HepG2 (cell line): ENCODE measurements around the gene ADAP2. TPM values are rescaled to one million over a fixed set of nuclear protein-coding genes. Genes with fewer than 3 reads are reported as not detected.
A peak's percentile ranks its signal among the peaks of the same experiment; 100 is the strongest.

Experiments used
- ATAC-seq: fragments of 200-7000 bp; cut with Tn5 transposase; 3 replicates; pipeline ENCODE4 v1.9.1; 2020; ENCODE audit warnings: mild to moderate bottlenecking, moderate library complexity
- BruUV-seq: library from RNA; stranded (reverse); fragments of 400-500 nt; replicated peaks from 2 replicates; lab custom pipeline; 2021; lab: Mats Ljungman, UMichigan
- CTCF ChIA-PET: fragments of 300-600 bp; formaldehyde crosslinking; extraction: SDS; loops from one replicate; lab custom pipeline; 2021; ENCODE audit warnings: low total read pairs, inconsistent platforms, low intra/inter-chr PET ratio; lab: Yijun Ruan, JAX
- POLR2A ChIA-PET: fragments of 350-600 bp; sonication (Branson Sonifier 250); formaldehyde crosslinking; loops from one replicate; lab custom pipeline; 2020; ENCODE audit warnings: antibody characterized with exemption, inconsistent platforms; lab: Yijun Ruan, JAX
- DNase-seq: peaks from one replicate; pipeline ENCODE4 v3.0.0-alpha.2; 2015; ENCODE audit warnings: low spot score
- FAIRE-seq: peaks from 3 replicates; lab custom pipeline; 2011; peaks lifted over from hg19 to GRCh38; lab: Jason Lieb, UNC
- H2AFZ ChIP-seq: one replicate; pipeline ENCODE4 v1.6.1; 2011; ENCODE audit warnings: low read length, inconsistent platforms
- H3K27ac ChIP-seq: fragments of 300-600 bp; 3 replicates; pipeline ENCODE4 v1.8.0; 2011; ENCODE audit warnings: mixed run types, mild to moderate bottlenecking, mixed read lengths, low read length, inconsistent platforms; ENCODE audit not compliant: insufficient read depth; ENCODE audit errors: extremely low read length
- H3K27me3 ChIP-seq, 2 experiments: fragments of 200-600 bp in 1 of 2; 2 replicates in 1 of 2; 3 replicates in 1 of 2; pipeline versions ENCODE4 v1.6.0 to v1.8.0; 2011; ENCODE audit warnings: low read length in 2 of 2, mild to moderate bottlenecking in 2 of 2, moderate library complexity in 2 of 2, inconsistent platforms in 1 of 2; ENCODE audit not compliant: insufficient read depth in 2 of 2, control insufficient read depth in 1 of 2
- H3K36me3 ChIP-seq, 2 experiments: fragments of 200-600 bp in 1 of 2; replicated peaks in 1 of 2; 2 replicates in 1 of 2; 3 replicates in 1 of 2; pipeline versions ENCODE4 v1.5.1 to v1.8.0; 2011; ENCODE audit warnings: low read length in 2 of 2, inconsistent platforms in 1 of 2; ENCODE audit not compliant: insufficient read depth in 2 of 2, control insufficient read depth in 1 of 2
- H3K4me1 ChIP-seq: 2 replicates; pipeline ENCODE4 v1.5.1; 2012; ENCODE audit warnings: low read length, inconsistent platforms; ENCODE audit not compliant: insufficient read depth
- H3K4me2 ChIP-seq: 2 replicates; pipeline ENCODE4 v1.6.0; 2011; ENCODE audit warnings: low read depth, low read length, inconsistent platforms
- H3K4me3 ChIP-seq, 3 experiments: fragments of 200-600 bp in 1 of 3; sonication (generic), shearing (Covaris generic) in 1 of 3; replicated peaks in 1 of 3; 2 replicates each; pipeline ENCODE4 v1.5.1; 2011 to 2016; ENCODE audit warnings: low read length in 3 of 3, inconsistent platforms in 2 of 3, low read depth in 2 of 3, mild to moderate bottlenecking in 2 of 3, control low read depth in 1 of 3, mixed read lengths in 1 of 3; ENCODE audit not compliant: insufficient read depth in 1 of 3
- H3K79me2 ChIP-seq: one replicate; pipeline ENCODE4 v1.6.1; 2011; ENCODE audit warnings: low read length, inconsistent platforms; ENCODE audit not compliant: insufficient read depth
- H3K9ac ChIP-seq: 2 replicates; pipeline ENCODE4 v1.6.0; 2011; ENCODE audit warnings: mild to moderate bottlenecking, low read depth, low read length, inconsistent platforms; ENCODE audit not compliant: insufficient read depth
- H3K9me3 ChIP-seq: 2 replicates; pipeline ENCODE4 v1.5.1; 2012; ENCODE audit warnings: mild to moderate bottlenecking, low read length
- H4K20me1 ChIP-seq: 2 replicates; pipeline ENCODE4 v1.6.0; 2011; ENCODE audit warnings: inconsistent platforms, mild to moderate bottlenecking, low read length, moderate library complexity; ENCODE audit not compliant: insufficient read depth
- CBX1 ChIP-seq: IDR thresholded peaks from one replicate; pipeline ENCODE4 v1.6.1; 2016; ENCODE audit warnings: antibody characterized with exemption, low read depth
- FOXM1 ChIP-seq: sonication (generic); formaldehyde crosslinking; IDR thresholded peaks from 2 replicates; pipeline ENCODE4 v1.5.0; 2020; ENCODE audit warnings: missing genetic modification reagents
- HIVEP1 ChIP-seq: sonication (generic); formaldehyde crosslinking; IDR thresholded peaks from 2 replicates; pipeline ENCODE4 v1.4.0; 2020; ENCODE audit warnings: mild to moderate bottlenecking, missing genetic modification reagents
- KDM5A ChIP-seq: fragments of 200-600 bp; sonication (generic); IDR thresholded peaks from 2 replicates; pipeline ENCODE4 v1.7.0; 2018; ENCODE audit warnings: antibody characterized with exemption, mild to moderate bottlenecking, low read length, borderline replicate concordance
- KMT2B ChIP-seq: IDR thresholded peaks from 2 replicates; pipeline ENCODE4 v1.6.1; 2016; ENCODE audit warnings: missing genetic modification reagents, missing compliant biosample characterization
- MAZ ChIP-seq, 2 experiments: sonication (generic) in 1 of 2; formaldehyde crosslinking in 1 of 2; IDR thresholded peaks; 2 replicates each; pipeline versions ENCODE4 v1.5.0 to v1.6.1; 2012 to 2020; ENCODE audit warnings: low read depth in 2 of 2, mild to moderate bottlenecking in 2 of 2, borderline replicate concordance in 1 of 2, improper control_type of control experiment in 1 of 2, low read length in 1 of 2, missing genetic modification reagents in 1 of 2, moderate library complexity in 1 of 2
- MBD4 ChIP-seq: IDR thresholded peaks from 2 replicates; pipeline ENCODE4 v1.6.1; 2012; ENCODE audit warnings: low read length, inconsistent platforms, borderline replicate concordance
- MED13 ChIP-seq: sonication (generic); formaldehyde crosslinking; IDR thresholded peaks from 2 replicates; pipeline ENCODE4 v1.5.0; 2020; ENCODE audit warnings: missing genetic modification reagents
- SMARCC2 ChIP-seq: fragments of 450-650 bp; IDR thresholded peaks from 2 replicates; pipeline ENCODE4 v1.6.1; 2017; ENCODE audit warnings: antibody characterized with exemption, mild to moderate bottlenecking
- SNRNP70 ChIP-seq: fragments of 200-400 bp; formaldehyde crosslinking; IDR thresholded peaks from 2 replicates; pipeline ENCODE4 v1.6.1; 2017; ENCODE audit warnings: mild to moderate bottlenecking, low read depth, low read length, moderate library complexity
- ZBTB1 ChIP-seq: sonication (generic); formaldehyde crosslinking; IDR thresholded peaks from 2 replicates; pipeline ENCODE4 v1.4.0; 2020; ENCODE audit warnings: missing genetic modification reagents, borderline replicate concordance
- ZNF12 ChIP-seq: sonication (generic); formaldehyde crosslinking; IDR thresholded peaks from 2 replicates; pipeline ENCODE4 v1.5.0; 2020; ENCODE audit warnings: missing genetic modification reagents
- ZNF350 ChIP-seq: sonication (generic); formaldehyde crosslinking; IDR thresholded peaks from 2 replicates; pipeline ENCODE4 v1.4.0; 2020; ENCODE audit warnings: mild to moderate bottlenecking, low read depth, missing genetic modification reagents, borderline replicate concordance
- ZNF441 ChIP-seq: sonication (generic); formaldehyde crosslinking; IDR thresholded peaks from 2 replicates; pipeline ENCODE4 v1.7.0; 2021; ENCODE audit warnings: missing genetic modification reagents, borderline replicate concordance
- ZNF558 ChIP-seq: sonication (generic); formaldehyde crosslinking; IDR thresholded peaks from 2 replicates; pipeline ENCODE4 v1.9.0; 2022; ENCODE audit warnings: mild to moderate bottlenecking, missing genetic modification reagents, borderline replicate concordance
- ZNF678 ChIP-seq: sonication (generic); formaldehyde crosslinking; IDR thresholded peaks from 2 replicates; pipeline ENCODE4 v1.4.0; 2020; ENCODE audit warnings: mild to moderate bottlenecking, missing genetic modification reagents
- ZNF703 ChIP-seq: sonication (generic); formaldehyde crosslinking; IDR thresholded peaks from 2 replicates; pipeline ENCODE4 v1.5.1; 2020; ENCODE audit warnings: missing genetic modification reagents, mild to moderate bottlenecking, moderate library complexity, borderline replicate concordance
- ZNF766 ChIP-seq: sonication (generic); formaldehyde crosslinking; IDR thresholded peaks from 2 replicates; pipeline ENCODE4 v1.5.0; 2020; ENCODE audit warnings: missing genetic modification reagents, borderline replicate concordance
- WGBS: methylation state at CpG from one replicate; pipeline ENCODE4 v1.1.6; 2017; ENCODE audit warnings: low lambda C conversion rate; 5-methylcytosine and 5-hydroxymethylcytosine counted together
- in situ Hi-C: cut with HindIII; loops from 2 replicates; pipeline ENCODE4 v1.10.0; 2017; ENCODE audit warnings: low pct_unique_long_range_greater_than_20kb; ENCODE audit not compliant: extremely low pct_ligation_motif_present
- intact Hi-C: fragments of 100-400 bp; cut with micrococcal nuclease; formaldehyde crosslinking; loops from one replicate; pipeline ENCODE4 v1.10.0; 2022; ENCODE audit not compliant: unreplicated experiment
- polyA plus RNA-seq, 8 experiments: library from polyadenylated mRNA; depleted of rRNA in 3 of 8; stranded (reverse) in 7 of 8; unstranded in 1 of 8; fragments of >200 nt; fragmentation: Illumina TruSeq in 4 of 8; extraction: Trizol in 4 of 8; gene quantifications; 2 replicates each; pipeline versions ENCODE4 v1.2.1 to v1.2.3, GENCODE V29; 2011 to 2016; ENCODE audit warnings: low read depth in 4 of 8, missing spikeins in 1 of 8, mixed read lengths in 1 of 8; ENCODE audit not compliant: insufficient read depth in 1 of 8
- total RNA-seq, 5 experiments: library from RNA; depleted of rRNA; stranded (reverse); fragments of >200 nt; fragmentation: Illumina TruSeq; extraction: Trizol; gene quantifications; 2 replicates each; pipeline ENCODE4 v1.2.3, GENCODE V29; 2016; ENCODE audit warnings: low read depth in 1 of 5
- TF ChIP-seq, protein P1 (sequence below): sonication (generic); formaldehyde crosslinking; IDR thresholded peaks from 2 replicates; pipeline ENCODE4 v1.8.0; 2022; ENCODE audit warnings: mild to moderate bottlenecking, missing genetic modification reagents, borderline replicate concordance
- TF ChIP-seq, protein P2 (sequence below): sonication (generic); formaldehyde crosslinking; IDR thresholded peaks from 2 replicates; pipeline ENCODE4 v1.5.0; 2020; ENCODE audit warnings: missing genetic modification reagents

The ADAP2 gene
- total and polyA plus RNA-seq, 2 of the 13 experiments (the other 11 are each of a cell fraction or from before 2014, with no cell fraction given), result 0.51 to 0.70 TPM

DNA sequence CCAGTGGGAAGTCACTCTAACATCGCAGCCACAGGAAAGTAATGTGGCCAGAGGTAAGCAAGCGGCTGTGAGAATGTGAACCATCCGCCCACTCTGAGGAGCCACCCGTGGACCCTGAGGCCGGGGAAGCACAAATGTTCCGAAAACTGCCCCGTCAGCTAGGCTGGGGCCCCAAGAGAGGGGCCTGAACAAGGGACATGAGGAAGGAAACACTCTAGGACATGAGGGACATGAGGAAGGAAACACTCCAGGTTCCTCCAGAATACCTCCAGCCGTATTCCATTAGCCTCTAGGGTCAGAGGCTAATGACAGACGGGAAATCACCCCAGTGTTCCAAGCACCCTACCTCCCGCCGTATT is 16.0 kb upstream of the ADAP2 start (continued):
- TF ChIP-seq, protein P1, sequence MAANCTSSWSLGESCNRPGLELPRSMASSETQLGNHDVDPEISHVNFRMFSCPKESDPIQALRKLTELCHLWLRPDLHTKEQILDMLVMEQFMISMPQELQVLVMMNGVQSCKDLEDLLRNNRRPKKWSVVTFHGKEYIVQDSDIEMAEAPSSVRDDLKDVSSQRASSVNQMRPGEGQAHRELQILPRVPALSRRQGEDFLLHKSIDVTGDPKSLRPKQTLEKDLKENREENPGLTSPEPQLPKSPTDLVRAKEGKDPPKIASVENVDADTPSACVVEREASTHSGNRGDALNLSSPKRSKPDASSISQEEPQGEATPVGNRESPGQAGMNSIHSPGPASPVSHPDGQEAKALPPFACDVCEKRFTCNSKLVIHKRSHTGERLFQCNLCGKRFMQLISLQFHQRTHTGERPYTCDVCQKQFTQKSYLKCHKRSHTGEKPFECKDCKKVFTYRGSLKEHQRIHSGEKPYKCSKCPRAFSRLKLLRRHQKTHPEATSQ (CRISPR knock-in tag), result 0 out of 2 replicates have a peak, but pooled peaks have one; percentile 2
- TF ChIP-seq, protein P2, sequence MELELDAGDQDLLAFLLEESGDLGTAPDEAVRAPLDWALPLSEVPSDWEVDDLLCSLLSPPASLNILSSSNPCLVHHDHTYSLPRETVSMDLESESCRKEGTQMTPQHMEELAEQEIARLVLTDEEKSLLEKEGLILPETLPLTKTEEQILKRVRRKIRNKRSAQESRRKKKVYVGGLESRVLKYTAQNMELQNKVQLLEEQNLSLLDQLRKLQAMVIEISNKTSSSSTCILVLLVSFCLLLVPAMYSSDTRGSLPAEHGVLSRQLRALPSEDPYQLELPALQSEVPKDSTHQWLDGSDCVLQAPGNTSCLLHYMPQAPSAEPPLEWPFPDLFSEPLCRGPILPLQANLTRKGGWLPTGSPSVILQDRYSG, result no peak
- no peak for TF ChIP-seq ZBTB1

DNA sequence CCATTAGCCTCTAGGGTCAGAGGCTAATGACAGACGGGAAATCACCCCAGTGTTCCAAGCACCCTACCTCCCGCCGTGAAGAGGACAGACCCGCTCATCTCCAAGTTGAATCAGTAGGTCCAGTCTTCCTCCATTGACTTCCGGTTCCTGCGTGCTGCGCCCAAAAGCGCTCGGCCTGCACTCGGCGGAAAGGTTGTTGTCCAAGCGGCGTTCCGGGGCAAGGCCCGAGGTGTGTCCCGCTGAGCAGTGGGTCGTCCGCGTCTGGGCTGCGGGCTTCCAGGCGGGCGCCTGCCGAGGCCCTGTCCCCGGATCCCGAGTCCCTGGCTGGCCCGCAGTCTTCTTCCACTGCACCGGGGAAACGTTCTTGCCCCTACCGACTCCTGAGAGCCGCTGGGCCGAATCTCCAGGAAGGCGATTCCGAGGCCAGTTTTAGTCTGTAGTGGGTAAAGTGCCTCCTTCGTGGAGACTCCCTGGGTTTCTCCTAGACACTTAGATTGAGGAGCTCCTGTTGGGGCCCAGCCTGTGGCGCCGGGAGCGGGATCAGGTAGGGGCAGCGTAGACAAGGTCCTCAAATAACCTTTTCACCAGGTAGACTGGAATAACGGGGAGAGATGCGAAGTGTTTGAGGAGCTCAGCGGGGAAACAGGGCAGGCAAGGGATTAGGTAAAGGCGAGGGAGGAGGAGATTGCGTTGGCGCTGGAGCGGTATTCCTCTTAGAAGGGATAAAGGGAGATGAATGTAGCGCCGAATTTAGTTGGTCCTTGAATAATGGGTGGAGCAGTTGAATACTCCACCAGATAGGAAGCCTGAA is 15.4 kb upstream of the ADAP2 start, which contains the start of gene TEFM:
Gene TEFM (minus strand): TSS at position 138 of the 811 bp plus-strand sequence. CDS start 40 bp downstream, at position 98.
- CTCF ChIA-PET, result no interaction called here
- TF ChIP-seq CBX1, result peak; percentile 90
- TF ChIP-seq ZNF766 (CRISPR knock-in tag), result peak; percentile 83; the same call in 1 of the 2 replicates
- TF ChIP-seq ZNF350, result peak; percentile 97
- TF ChIP-seq FOXM1 (CRISPR knock-in tag), result peak; percentile 18; the same call in 1 of the 2 replicates
- peak; percentile 98 for TF ChIP-seq KDM5A
- TF ChIP-seq MBD4, result no peak
- TF ChIP-seq SMARCC2, result no peak
- TF ChIP-seq ZNF441 (CRISPR knock-in tag), result peak; percentile 74; the same call in 1 of the 2 replicates
- peak; percentile 56; the same call in 1 of the 2 replicates for TF ChIP-seq MAZ (IDR thresholded peaks at IDR 0.05; ENCODE audit: borderline replicate concordance, low read depth, low read length)
- TF ChIP-seq MAZ (CRISPR knock-in tag; IDR thresholded peaks at IDR 0.05; ENCODE audit: low read depth), result peak; percentile 82
- TF ChIP-seq ZNF703 (CRISPR knock-in tag), result no peak
- peak; percentile 57; the same call in 1 of the 2 replicates for TF ChIP-seq MED13 (CRISPR knock-in tag)
- peak; percentile 49; the same call in 1 of the 2 replicates for TF ChIP-seq ZNF558 (CRISPR knock-in tag)
- TF ChIP-seq SNRNP70, result no peak
- peak; percentile 78 for TF ChIP-seq HIVEP1 (CRISPR knock-in tag)
- peak; percentile 82 for TF ChIP-seq ZNF12 (CRISPR knock-in tag)
- TF ChIP-seq KMT2B (CRISPR knock-in tag), result peak; percentile 97
- peak; percentile 89; the same call in 1 of the 2 replicates for TF ChIP-seq ZNF678 (CRISPR knock-in tag)

More for the DNA sequence above, 15.4 kb upstream of the ADAP2 start, which contains the start of gene TEFM:
- H3K27ac ChIP-seq, result peak within 1 kb of the TSS; percentile 84
- peak within 1 kb of the TSS; percentile 77 to 95 (median 95) for H3K4me3 ChIP-seq
- peak within 1 kb of the TSS; percentile 90 for H3K9ac ChIP-seq
- H3K36me3 ChIP-seq, result peaks cover 1 to 7% of the 10 kb centered on the region in 2 experiments; a peak in 1 of 5 replicates
- FAIRE-seq (peak; percentile 58), ATAC-seq (peak; percentile 98), DNase-seq (peak; percentile 86)
- peaks cover 7% of the 10 kb centered on the region for H3K79me2 ChIP-seq
- POLR2A ChIA-PET, result interaction anchor here (0.7 to 1.4 kb wide), 3 partner anchors 9 to 189 kb away, joined by 3 to 4 read pairs (median 3); partner anchors contain the start of gene NF1
- H4K20me1 ChIP-seq, result no peaks in the 10 kb centered on the region; the same call in 1 of the 2 replicates
- H2AFZ ChIP-seq, result peak within 1 kb of the TSS; percentile 93
- in situ Hi-C loops, result no loop called here
- BruUV-seq, result TSS peak; percentile 83
- H3K27me3 ChIP-seq, result no peaks in the 10 kb centered on the region; a peak in 1 of 5 replicates
- peak within 1 kb of the TSS; percentile 83 for H3K4me2 ChIP-seq
- no peaks in the 10 kb centered on the region for H3K9me3 ChIP-seq
- WGBS, result under 1% methylated on average over 17 of the region's 47 CpGs
- intact Hi-C loops, result no loop called here
- peaks cover 16% of the 10 kb centered on the region for H3K4me1 ChIP-seq
